ENCODE results near the gene MSLN. TPM values are rescaled to one million over a fixed set of nuclear protein-coding genes. Genes with fewer than 3 reads are reported as not detected.

MSLN gene
- total RNA-seq, 1 experiment from 2014 or later, result 0.73 TPM

- Histone ChIP-seq H3K27ac (ENCODE audit: low read length) (no peak overlapping the region), H3K4me3 (ENCODE audit: low read length) (no peak overlapping the region), H3K27me3 (ENCODE audit: low read length) (no peaks in the 10 kb centered on the region), H3K4me2 (ENCODE audit: low read length) (no peak overlapping the region), H3F3A (ENCODE audit: low read length, unreplicated experiment) (no peaks in the 10 kb centered on the region), H2AFZ (ENCODE audit: low read length) (no peak overlapping the region), H3K9me3 (ENCODE audit: low read length) (no peaks in the 10 kb centered on the region), H3K9ac (ENCODE audit: low read length) (no peak overlapping the region), H3K79me2 (ENCODE audit: low read length) (no peaks in the 10 kb centered on the region), H3K36me3 (ENCODE audit: low read depth, low read length) (no peaks in the 10 kb centered on the region), H3K9me2 (replicated peaks; ENCODE audit: low read length) (no peaks in the 10 kb centered on the region), H4K20me1 (ENCODE audit: low read length) (no peaks in the 10 kb centered on the region), H3K4me1 (ENCODE audit: insufficient read depth, low read length) (no peaks in the 10 kb centered on the region)
- ATAC-seq (no peak), DNase-seq (no peak)
- ChIA-PET CTCF (no interaction called here), POLR2A (ENCODE audit: unreplicated experiment) (no interaction called here)
- intact Hi-C loops (cut with micrococcal nuclease), result no loop called here
- TF ChIP-seq EZH2phosphoT487 (IDR thresholded peaks at IDR 0.05; ENCODE audit: borderline replicate concordance, low read length), result no peak
- no peak for TF ChIP-seq EZH2 (IDR thresholded peaks at IDR 0.05; ENCODE audit: low read length, unreplicated experiment)
- no peak for TF ChIP-seq CTCF (conservative IDR thresholded peaks at IDR 0.05; ENCODE audit: low read depth, low read length)
- BruUV-seq (replicated peaks), result no TSS peak
Measured at GRCh38 chr16:754656-755055, 5.9 kb upstream of the MSLN start.

GRCh38 chr16:756428-756827 lies 4.1 kb upstream of the MSLN start:
- H3K9ac ChIP-seq (ENCODE audit: low read length), result no peak overlapping the region
- H3K4me2 ChIP-seq (ENCODE audit: low read length), result no peak overlapping the region
- ChIA-PET POLR2A (ENCODE audit: unreplicated experiment) (no interaction called here), CTCF (no interaction called here)
- H3K9me2 ChIP-seq (replicated peaks; ENCODE audit: low read length), result no peaks in the 10 kb centered on the region
- no peaks in the 10 kb centered on the region for H3K36me3 ChIP-seq (ENCODE audit: low read depth, low read length)
- no peaks in the 10 kb centered on the region for H4K20me1 ChIP-seq (ENCODE audit: low read length)
- no peak for DNase-seq
- H3K4me1 ChIP-seq (ENCODE audit: insufficient read depth, low read length), result peaks cover 13% of the 10 kb centered on the region
- H3K79me2 ChIP-seq (ENCODE audit: low read length), result no peaks in the 10 kb centered on the region
- intact Hi-C loops (cut with micrococcal nuclease), result no loop called here
- H3K27ac ChIP-seq (ENCODE audit: low read length), result no peak overlapping the region
- no peaks in the 10 kb centered on the region for H3F3A ChIP-seq (ENCODE audit: low read length, unreplicated experiment)
- H2AFZ ChIP-seq (ENCODE audit: low read length), result no peak overlapping the region
- H3K4me3 ChIP-seq (ENCODE audit: low read length), result no peak overlapping the region
- no peaks in the 10 kb centered on the region for H3K27me3 ChIP-seq (ENCODE audit: low read length)
- no TSS peak for BruUV-seq (replicated peaks)
- TF ChIP-seq EZH2 (IDR thresholded peaks at IDR 0.05; ENCODE audit: low read length, unreplicated experiment) (no peak), CTCF (conservative IDR thresholded peaks at IDR 0.05; ENCODE audit: low read depth, low read length) (no peak), EZH2phosphoT487 (IDR thresholded peaks at IDR 0.05; ENCODE audit: borderline replicate concordance, low read length) (no peak)
- H3K9me3 ChIP-seq (ENCODE audit: low read length), result no peaks in the 10 kb centered on the region
- ATAC-seq, result no peak

GRCh38 chr16:759110-759910 lies 1.2 kb upstream of the MSLN start:
- Histone ChIP-seq H3K79me2 (ENCODE audit: low read length) (no peaks in the 10 kb centered on the region), H2AFZ (ENCODE audit: low read length) (no peak overlapping the region), H3K9me2 (replicated peaks; ENCODE audit: low read length) (no peaks in the 10 kb centered on the region), H3K9me3 (ENCODE audit: low read length) (no peaks in the 10 kb centered on the region), H3K9ac (ENCODE audit: low read length) (no peak overlapping the region), H3K27ac (ENCODE audit: low read length) (no peak overlapping the region), H3K36me3 (ENCODE audit: low read depth, low read length) (no peaks in the 10 kb centered on the region), H3K4me3 (ENCODE audit: low read length) (no peak overlapping the region), H4K20me1 (ENCODE audit: low read length) (no peaks in the 10 kb centered on the region), H3K4me2 (ENCODE audit: low read length) (no peak overlapping the region), H3K4me1 (ENCODE audit: insufficient read depth, low read length) (peaks cover 13% of the 10 kb centered on the region), H3K27me3 (ENCODE audit: low read length) (no peaks in the 10 kb centered on the region), H3F3A (ENCODE audit: low read length, unreplicated experiment) (no peaks in the 10 kb centered on the region)
- intact Hi-C loops (cut with micrococcal nuclease), result no loop called here
- BruUV-seq (replicated peaks), result no TSS peak
- POLR2A ChIA-PET (ENCODE audit: unreplicated experiment), result no interaction called here
- TF ChIP-seq EZH2phosphoT487 (IDR thresholded peaks at IDR 0.05; ENCODE audit: borderline replicate concordance, low read length) (no peak), CTCF (conservative IDR thresholded peaks at IDR 0.05; ENCODE audit: low read depth, low read length) (no peak)
- DNase-seq (no peak), ATAC-seq (no peak)
- CTCF ChIA-PET, result no interaction called here

All from PC-3 (cell line).